B cell (primary cell): ENCODE data around the gene PRKCZ. TPM values are rescaled to one million over a fixed set of nuclear protein-coding genes. Genes with fewer than 3 reads are reported as not detected.

Source experiments
- ATAC-seq: fragments of 200-7000 bp; cut with Tn5 transposase; one replicate; pipeline ENCODE4 v1.10.0; 2021; ENCODE audit warnings: low read depth, mild to moderate bottlenecking, moderate number of reproducible peaks, moderate library complexity
- CTCF ChIA-PET: fragments of 350-600 bp; sonication (Branson Sonifier 250); formaldehyde crosslinking; loops from one replicate; lab custom pipeline; 2021; ENCODE audit warnings: antibody characterized with exemption, inconsistent platforms; lab: Charles Lee
- POLR2A ChIA-PET: fragments of 350-600 bp; sonication (Branson Sonifier 250); formaldehyde crosslinking; loops from one replicate; lab custom pipeline; 2021; ENCODE audit warnings: antibody characterized with exemption; lab: Charles Lee
- DNase-seq: peaks from one replicate; pipeline ENCODE4 v3.0.0; 2013
- H2AFZ ChIP-seq: 2 replicates; pipeline ENCODE4 v1.6.1; 2012; ENCODE audit warnings: mild to moderate bottlenecking, low read depth, low read length; ENCODE audit not compliant: insufficient read depth, poor library complexity, severe bottlenecking
- H3K27ac ChIP-seq, 2 donors: 1 replicate in 1 of 2; 2 replicates in 1 of 2; pipeline ENCODE4 v1.5.1; 2012 to 2013; ENCODE audit warnings: low read length in 2 of 2, mild to moderate bottlenecking in 2 of 2, moderate library complexity in 1 of 2
- H3K27me3 ChIP-seq, 4 experiments: fragments of 200-600 bp in 1 of 4; sonication (generic) in 1 of 4; replicated peaks in 1 of 4; 1 replicate in 2 of 4; 2 replicates in 2 of 4; pipeline versions ENCODE4 v1.6.1 to v1.7.0; 2013 to 2016; ENCODE audit warnings: low read length in 3 of 4, mild to moderate bottlenecking in 2 of 4, mixed read lengths in 1 of 4, moderate library complexity in 1 of 4; ENCODE audit not compliant: insufficient read depth in 4 of 4, control insufficient read depth in 3 of 4; ENCODE audit errors: control extremely low read depth in 1 of 4
- H3K36me3 ChIP-seq, 2 experiments: replicated peaks in 1 of 2; 1 replicate in 1 of 2; 2 replicates in 1 of 2; pipeline versions ENCODE4 v1.6.1 to v1.7.1; 2013; ENCODE audit warnings: low read length in 1 of 2; ENCODE audit not compliant: insufficient read depth in 2 of 2, control insufficient read depth in 1 of 2; ENCODE audit errors: control extremely low read depth in 1 of 2, extremely low read depth in 1 of 2
- H3K4me1 ChIP-seq, 2 donors: fragments of 200-600 bp in 1 of 2; sonication (generic) in 1 of 2; 1 replicate in 1 of 2; 2 replicates in 1 of 2; pipeline versions ENCODE4 v1.5.1 to v1.6.1; 2013 to 2017; ENCODE audit warnings: low read length in 2 of 2; ENCODE audit not compliant: control insufficient read depth in 2 of 2, insufficient read depth in 2 of 2
- H3K4me2 ChIP-seq: replicated peaks from 2 replicates; pipeline ENCODE3; 2012; ENCODE audit warnings: mild to moderate bottlenecking, low read depth, low read length; ENCODE audit not compliant: poor library complexity, severe bottlenecking
- H3K4me3 ChIP-seq, 5 experiments: fragments of 200-600 bp in 1 of 5; sonication (generic) in 1 of 5; 1 replicate in 3 of 5; 2 replicates in 2 of 5; pipeline versions ENCODE4 v1.5.1 to v1.7.0; 2011 to 2016; ENCODE audit warnings: low read length in 4 of 5, mild to moderate bottlenecking in 4 of 5, low read depth in 2 of 5, control low read depth in 1 of 5, moderate library complexity in 1 of 5; ENCODE audit not compliant: insufficient read depth in 1 of 5; ENCODE audit errors: control extremely low read depth in 1 of 5, extremely low read depth in 1 of 5
- H3K79me2 ChIP-seq: fragments of 200-600 bp; sonication (generic); one replicate; pipeline ENCODE4 v1.6.0; 2016; ENCODE audit warnings: low read length; ENCODE audit not compliant: control insufficient read depth, insufficient read depth
- H3K9ac ChIP-seq: fragments of 200-600 bp; sonication (generic); 2 replicates; pipeline ENCODE4 v1.6.1; 2017; ENCODE audit warnings: mild to moderate bottlenecking, low read length, moderate library complexity
- H3K9me3 ChIP-seq, 3 donors: one replicate each; pipeline versions ENCODE4 v1.6.1 to v1.7.1; 2013; ENCODE audit warnings: low read length in 2 of 3; ENCODE audit not compliant: control insufficient read depth in 2 of 3, insufficient read depth in 1 of 3; ENCODE audit errors: control extremely low read depth in 1 of 3
- H4K20me1 ChIP-seq: 2 replicates; pipeline ENCODE4 v1.6.0; 2012; ENCODE audit warnings: mild to moderate bottlenecking, low read length; ENCODE audit not compliant: insufficient read depth, control insufficient read depth, poor library complexity, severe bottlenecking
- H3K27ac Mint-ChIP-seq: one replicate; pipeline ENCODE4 v1.8.0; 2021; ENCODE audit warnings: mixed read lengths
- H3K27me3 Mint-ChIP-seq: one replicate; pipeline ENCODE4 v1.8.0; 2021; ENCODE audit warnings: mixed read lengths
- H3K4me1 Mint-ChIP-seq: one replicate; pipeline ENCODE4 v1.8.0; 2021; ENCODE audit warnings: mixed read lengths
- H3K4me3 Mint-ChIP-seq: one replicate; pipeline ENCODE4 v1.8.0; 2021; ENCODE audit warnings: mixed read lengths
- H3K9me3 Mint-ChIP-seq: one replicate; pipeline ENCODE4 v1.8.0; 2022; ENCODE audit warnings: mixed read lengths; ENCODE audit not compliant: insufficient read depth
- EZH2 ChIP-seq: IDR thresholded peaks from 2 replicates; pipeline ENCODE4 v1.6.1; 2012; ENCODE audit warnings: borderline replicate concordance, low read depth, mild to moderate bottlenecking, moderate library complexity, low read length; ENCODE audit not compliant: insufficient read depth, poor library complexity, severe bottlenecking
- WGBS: methylation state at CpG from one replicate; pipeline ENCODE4 v1.1.5; 2013; ENCODE audit warnings: missing lambda C conversion rate; ENCODE audit not compliant: insufficient coverage; 5-methylcytosine and 5-hydroxymethylcytosine counted together
- intact Hi-C: fragments of 100-400 bp; cut with micrococcal nuclease; formaldehyde crosslinking; loops from one replicate; pipeline ENCODE4 v1.10.0; 2022
- polyA plus RNA-seq: library from polyadenylated mRNA; depleted of rRNA; stranded (reverse); fragments of >200 nt; gene quantifications from 2 replicates; pipeline ENCODE4 v1.2.3, GENCODE V29; 2012
- total RNA-seq, 2 donors: library from RNA; stranded (reverse); fragments of 120-200 nt in 1 of 2; gene quantifications; 1 replicate in 1 of 2; 2 replicates in 1 of 2; pipeline versions ENCODE4 v1.2.3 to v1.2.4, GENCODE V29; 2013 to 2022
- TF ChIP-seq, protein P1 (sequence below): fragments of 200-600 bp; IDR thresholded peaks from one replicate; pipeline ENCODE4 v1.8.0; 2022; ENCODE audit warnings: antibody characterized with exemption, mild to moderate bottlenecking

PRKCZ gene
- total and polyA plus RNA-seq, 2 donors (not counting 1 experiment from before 2014, with no cell fraction given) = 17.9 to 53.2 TPM

DNA sequence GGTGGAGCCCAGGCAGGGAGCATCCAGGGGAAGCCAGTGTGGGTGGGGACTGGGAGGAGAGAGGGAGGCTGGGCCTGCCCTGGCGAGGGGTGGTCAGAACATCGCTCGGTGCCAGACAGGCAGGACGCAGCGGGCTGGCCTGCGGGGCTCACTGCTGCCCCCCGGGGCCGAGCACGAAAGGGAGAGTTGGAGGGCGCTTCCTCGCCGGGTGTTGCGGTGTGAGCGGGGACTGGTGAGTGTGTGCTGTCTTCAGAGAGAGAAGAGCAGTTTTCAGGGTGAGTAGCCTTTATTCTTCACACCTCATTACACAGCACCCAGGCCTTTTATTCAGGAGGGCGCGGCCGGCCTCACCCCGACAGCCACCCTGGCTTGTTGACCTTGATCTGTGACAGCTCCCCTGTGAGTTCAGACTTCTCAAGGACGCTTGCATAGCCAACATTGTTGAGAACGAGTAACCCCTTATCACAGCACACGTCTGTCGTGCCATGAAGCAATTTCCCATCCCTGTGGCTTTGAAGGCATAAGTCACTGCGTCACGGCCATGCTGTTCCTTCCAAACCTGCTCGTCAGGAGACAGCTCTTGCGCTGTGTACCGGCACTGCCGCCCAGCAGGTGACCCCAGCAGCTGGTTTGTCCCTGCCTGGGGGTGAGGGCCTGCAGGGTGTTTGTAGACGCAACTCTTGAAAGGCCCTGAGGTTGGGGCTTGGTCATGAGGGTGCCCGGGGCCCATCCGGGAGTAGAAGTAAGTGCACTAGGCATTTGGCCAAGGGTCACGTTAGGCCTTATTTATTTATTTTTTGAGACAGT lies 54.6 kb downstream of the PRKCZ start:
- no peak for ATAC-seq
- H3K27me3 Mint-ChIP-seq = no peaks in the 10 kb centered on the region

More for the DNA sequence above, 54.6 kb downstream of the PRKCZ start:
- POLR2A ChIA-PET = no interaction called here
- no peaks in the 10 kb centered on the region for H3K27me3 ChIP-seq
- H2AFZ ChIP-seq = no peak overlapping the region
- intact Hi-C loops = no loop called here
- 92% methylated on average over 25 of the region's 32 CpGs for WGBS
- H3K4me2 ChIP-seq = no peak overlapping the region
- no peak overlapping the region for H3K27ac Mint-ChIP-seq
- H3K9me3 Mint-ChIP-seq = no peaks in the 10 kb centered on the region
- no peaks in the 10 kb centered on the region for H3K9me3 ChIP-seq
- H3K4me3 ChIP-seq = no peak overlapping the region
- CTCF ChIA-PET = interaction anchor here (1.2 to 1.4 kb wide), 2 partner anchors 10 to 35 kb away, joined by 3 read pairs; no protein-coding TSS in a partner anchor
- H3K9ac ChIP-seq = no peak overlapping the region
- peaks cover 15% of the 10 kb centered on the region for H3K4me1 Mint-ChIP-seq
- H3K4me3 Mint-ChIP-seq = no peak overlapping the region
- TF ChIP-seq, protein P1, sequence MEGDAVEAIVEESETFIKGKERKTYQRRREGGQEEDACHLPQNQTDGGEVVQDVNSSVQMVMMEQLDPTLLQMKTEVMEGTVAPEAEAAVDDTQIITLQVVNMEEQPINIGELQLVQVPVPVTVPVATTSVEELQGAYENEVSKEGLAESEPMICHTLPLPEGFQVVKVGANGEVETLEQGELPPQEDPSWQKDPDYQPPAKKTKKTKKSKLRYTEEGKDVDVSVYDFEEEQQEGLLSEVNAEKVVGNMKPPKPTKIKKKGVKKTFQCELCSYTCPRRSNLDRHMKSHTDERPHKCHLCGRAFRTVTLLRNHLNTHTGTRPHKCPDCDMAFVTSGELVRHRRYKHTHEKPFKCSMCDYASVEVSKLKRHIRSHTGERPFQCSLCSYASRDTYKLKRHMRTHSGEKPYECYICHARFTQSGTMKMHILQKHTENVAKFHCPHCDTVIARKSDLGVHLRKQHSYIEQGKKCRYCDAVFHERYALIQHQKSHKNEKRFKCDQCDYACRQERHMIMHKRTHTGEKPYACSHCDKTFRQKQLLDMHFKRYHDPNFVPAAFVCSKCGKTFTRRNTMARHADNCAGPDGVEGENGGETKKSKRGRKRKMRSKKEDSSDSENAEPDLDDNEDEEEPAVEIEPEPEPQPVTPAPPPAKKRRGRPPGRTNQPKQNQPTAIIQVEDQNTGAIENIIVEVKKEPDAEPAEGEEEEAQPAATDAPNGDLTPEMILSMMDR = no peak
- no peak for TF ChIP-seq EZH2
- no peak for DNase-seq
- H3K36me3 ChIP-seq = peaks cover 0 to 4% of the 10 kb centered on the region in 2 experiments
- H3K27ac ChIP-seq = no peak overlapping the region
- H4K20me1 ChIP-seq = no peaks in the 10 kb centered on the region
- H3K4me1 ChIP-seq = peaks cover 10 to 14% of the 10 kb centered on the region in 2 donors
- H3K79me2 ChIP-seq = no peaks in the 10 kb centered on the region
